Prostate gland (tissue), 2 donors: ENCODE results near the gene USP24. TPM values are rescaled to one million over a fixed set of nuclear protein-coding genes. Genes with fewer than 3 reads are reported as not detected.

ENCODE experiments used
- DNase-seq: peaks from one replicate; pipeline ENCODE4 v3.0.0-alpha.2; 2019; ENCODE audit warnings: low spot score
- H3K27ac ChIP-seq, 2 donors: fragments of 200-600 bp; sonication (generic); 2 replicates each; pipeline ENCODE4 v1.5.1; 2017 to 2019
- H3K27me3 ChIP-seq: fragments of 200-600 bp; sonication (generic); replicated peaks from 2 replicates; pipeline ENCODE4 v1.5.1; 2019; ENCODE audit not compliant: insufficient read depth
- H3K36me3 ChIP-seq, 2 donors: fragments of 200-600 bp; sonication (generic); 1 replicate in 1 of 2; 2 replicates in 1 of 2; pipeline versions ENCODE4 v1.5.1 to v1.8.1; 2017 to 2019
- H3K4me1 ChIP-seq: fragments of 200-600 bp; sonication (generic); replicated peaks from 2 replicates; pipeline ENCODE4 v1.5.1; 2019
- H3K4me3 ChIP-seq, 2 donors: fragments of 200-600 bp; sonication (generic); 2 replicates each; pipeline ENCODE4 v1.5.1; 2017 to 2019
- H3K9me3 ChIP-seq: fragments of 200-600 bp; sonication (generic); 2 replicates; pipeline ENCODE4 v1.5.1; 2017
- POLR2A ChIP-seq: fragments of 450-650 bp; IDR thresholded peaks from one replicate; pipeline ENCODE4 v1.6.1; 2016; ENCODE audit warnings: antibody characterized with exemption, mild to moderate bottlenecking
- POLR2AphosphoS5 ChIP-seq: sonication (generic); formaldehyde crosslinking; IDR thresholded peaks from one replicate; pipeline ENCODE4 v1.6.1; 2017; ENCODE audit warnings: antibody characterized with exemption
- WGBS: methylation state at CpG from one replicate; pipeline ENCODE4 v1.1.5; 2018; 5-methylcytosine and 5-hydroxymethylcytosine counted together
- intact Hi-C: fragments of 100-400 bp; cut with DNase I; formaldehyde crosslinking; loops from one replicate; pipeline ENCODE4 v1.14.2; 2022
- total RNA-seq, 2 donors: library from RNA; depleted of rRNA; stranded (reverse); fragments of >200 nt; gene quantifications; one replicate each; pipeline ENCODE4 v1.1.0, GENCODE V29; 2016
- TF ChIP-seq, protein P1 (sequence below), 4 experiments: fragments of 200-600 bp in 2 of 4; fragments of 450-650 bp in 2 of 4; sonication (generic) in 2 of 4; IDR thresholded peaks; 1 replicate in 3 of 4; 2 replicates in 1 of 4; pipeline ENCODE4 v1.5.1; 2016 to 2019; ENCODE audit warnings: antibody characterized with exemption in 4 of 4, mild to moderate bottlenecking in 2 of 4, moderate library complexity in 2 of 4

USP24 gene
- total RNA-seq, 2 donors from 2014 or later = 29.7 to 44.6 TPM

DNA sequence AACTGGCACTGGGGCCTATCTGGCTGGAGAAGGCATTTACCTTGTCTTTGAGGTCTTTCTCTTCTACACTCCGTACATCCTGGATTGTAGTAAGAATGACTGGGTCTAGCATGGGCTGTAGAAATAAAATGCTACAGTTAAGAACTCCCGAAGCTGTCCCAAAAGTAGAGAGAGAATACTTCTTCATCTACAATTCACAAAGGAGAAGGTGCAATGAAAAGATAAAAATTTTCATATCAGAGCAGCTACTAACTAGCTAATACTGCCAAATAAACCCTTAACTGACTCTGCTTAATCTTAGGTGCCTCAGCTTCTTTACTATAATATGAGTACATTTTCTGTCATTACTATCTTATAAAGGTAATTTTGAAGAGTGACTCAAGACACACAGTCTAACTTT lies 55.6 kb downstream of the USP24 start:
- TF ChIP-seq POLR2AphosphoS5 (no peak), POLR2A (no peak)
- TF ChIP-seq, protein P1, sequence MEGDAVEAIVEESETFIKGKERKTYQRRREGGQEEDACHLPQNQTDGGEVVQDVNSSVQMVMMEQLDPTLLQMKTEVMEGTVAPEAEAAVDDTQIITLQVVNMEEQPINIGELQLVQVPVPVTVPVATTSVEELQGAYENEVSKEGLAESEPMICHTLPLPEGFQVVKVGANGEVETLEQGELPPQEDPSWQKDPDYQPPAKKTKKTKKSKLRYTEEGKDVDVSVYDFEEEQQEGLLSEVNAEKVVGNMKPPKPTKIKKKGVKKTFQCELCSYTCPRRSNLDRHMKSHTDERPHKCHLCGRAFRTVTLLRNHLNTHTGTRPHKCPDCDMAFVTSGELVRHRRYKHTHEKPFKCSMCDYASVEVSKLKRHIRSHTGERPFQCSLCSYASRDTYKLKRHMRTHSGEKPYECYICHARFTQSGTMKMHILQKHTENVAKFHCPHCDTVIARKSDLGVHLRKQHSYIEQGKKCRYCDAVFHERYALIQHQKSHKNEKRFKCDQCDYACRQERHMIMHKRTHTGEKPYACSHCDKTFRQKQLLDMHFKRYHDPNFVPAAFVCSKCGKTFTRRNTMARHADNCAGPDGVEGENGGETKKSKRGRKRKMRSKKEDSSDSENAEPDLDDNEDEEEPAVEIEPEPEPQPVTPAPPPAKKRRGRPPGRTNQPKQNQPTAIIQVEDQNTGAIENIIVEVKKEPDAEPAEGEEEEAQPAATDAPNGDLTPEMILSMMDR (IDR thresholded peaks at IDR 0.05) = no peak
- intact Hi-C loops = no loop called here
- DNase-seq = no peak
- Histone ChIP-seq H3K27me3 (no peaks in the 10 kb centered on the region), H3K27ac (no peak overlapping the region), H3K9me3 (no peaks in the 10 kb centered on the region), H3K4me3 (no peak overlapping the region), H3K36me3 (no peaks in the 10 kb centered on the region), H3K4me1 (no peaks in the 10 kb centered on the region)
- 92% methylated on average over 2 of the region's 2 CpGs for WGBS

DNA sequence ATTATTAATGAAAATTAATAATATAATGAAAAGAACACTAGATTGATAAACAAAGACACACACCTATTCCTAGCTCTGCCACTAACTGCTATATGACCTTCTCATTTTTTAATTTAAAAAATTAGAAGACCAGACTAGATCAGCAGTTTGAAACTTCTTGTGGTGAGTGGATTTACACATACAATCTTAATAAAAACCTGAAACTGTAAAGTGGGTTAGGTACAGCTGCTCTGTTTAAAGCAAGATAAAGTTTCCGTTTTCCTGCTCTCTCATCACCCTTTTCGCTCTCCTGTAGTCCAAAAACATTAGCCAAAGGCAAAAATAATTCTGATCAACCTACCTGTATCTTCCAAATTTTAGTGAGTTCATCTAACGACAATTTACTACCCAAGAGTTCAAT lies 58.6 kb downstream of the USP24 start:
- H3K4me3 ChIP-seq = no peak overlapping the region
- no peaks in the 10 kb centered on the region for H3K9me3 ChIP-seq
- H3K27me3 ChIP-seq = no peaks in the 10 kb centered on the region
- H3K27ac ChIP-seq = no peak overlapping the region
- DNase-seq = no peak
- H3K36me3 ChIP-seq = peaks cover 0 to 5% of the 10 kb centered on the region in 2 donors
- no peaks in the 10 kb centered on the region for H3K4me1 ChIP-seq
- TF ChIP-seq POLR2AphosphoS5 (no peak), POLR2A (no peak)
- TF ChIP-seq, protein P1 (IDR thresholded peaks at IDR 0.05) = no peak
- 98% methylated on average over 3 of the region's 3 CpGs for WGBS
- intact Hi-C loops = no loop called here

DNA sequence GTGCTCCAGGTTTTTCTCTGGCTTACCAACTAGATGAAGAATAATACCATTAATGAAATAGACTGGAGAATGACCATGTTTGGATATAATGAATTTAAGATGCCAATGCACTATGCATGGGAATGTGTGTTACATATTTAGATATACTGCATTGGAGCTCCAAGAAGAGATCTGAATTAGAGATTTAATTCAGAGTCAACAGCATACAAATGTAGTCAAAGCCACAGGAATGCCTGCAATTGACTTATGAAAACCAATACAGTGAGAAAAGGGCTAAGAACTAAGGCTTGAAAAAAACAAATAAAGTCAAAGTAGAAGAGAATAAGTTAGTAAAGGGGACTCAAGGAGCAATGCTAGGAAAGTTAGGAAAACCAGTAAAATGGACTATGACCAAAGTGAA lies 59.1 kb downstream of the USP24 start:
- Histone ChIP-seq H3K36me3 (peaks cover 0 to 5% of the 10 kb centered on the region in 2 donors), H3K27ac (no peak overlapping the region), H3K9me3 (no peaks in the 10 kb centered on the region), H3K27me3 (no peaks in the 10 kb centered on the region), H3K4me1 (no peaks in the 10 kb centered on the region), H3K4me3 (no peak overlapping the region)
- no peak for DNase-seq
- intact Hi-C loops = no loop called here
- TF ChIP-seq POLR2AphosphoS5 (no peak), POLR2A (no peak)
- TF ChIP-seq, protein P1 (IDR thresholded peaks at IDR 0.05) = no peak

DNA sequence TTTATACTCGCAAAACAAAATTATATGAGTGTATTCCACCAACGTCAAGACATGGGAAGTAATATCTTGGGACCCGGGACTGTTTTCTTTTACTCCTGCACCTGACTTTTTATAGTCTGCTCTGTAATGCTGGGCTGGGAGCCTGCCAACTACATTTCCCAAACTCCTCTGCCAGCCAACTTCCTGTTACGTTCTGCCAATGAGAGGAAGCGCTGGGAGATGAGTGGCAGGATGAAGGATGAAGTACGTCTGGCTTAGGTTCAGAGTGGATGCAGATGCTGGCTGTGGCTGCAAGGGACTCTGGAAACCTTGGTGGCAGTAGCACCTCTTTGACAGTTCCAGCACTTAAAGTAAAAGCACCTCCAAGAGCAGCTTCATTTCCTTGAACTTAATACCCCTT lies 59.6 kb downstream of the USP24 start:
- DNase-seq = peak; percentile 28
- Histone ChIP-seq H3K4me3 (no peak overlapping the region), H3K36me3 (peaks cover 0 to 5% of the 10 kb centered on the region in 2 donors), H3K9me3 (no peaks in the 10 kb centered on the region), H3K4me1 (no peaks in the 10 kb centered on the region), H3K27ac (no peak overlapping the region), H3K27me3 (no peaks in the 10 kb centered on the region)
- WGBS = 67% methylated on average over 6 of the region's 6 CpGs
- intact Hi-C loops = no loop called here
- TF ChIP-seq, protein P1 (IDR thresholded peaks at IDR 0.05) = no peak
- TF ChIP-seq POLR2A (no peak), POLR2AphosphoS5 (peak; percentile 30)

DNA sequence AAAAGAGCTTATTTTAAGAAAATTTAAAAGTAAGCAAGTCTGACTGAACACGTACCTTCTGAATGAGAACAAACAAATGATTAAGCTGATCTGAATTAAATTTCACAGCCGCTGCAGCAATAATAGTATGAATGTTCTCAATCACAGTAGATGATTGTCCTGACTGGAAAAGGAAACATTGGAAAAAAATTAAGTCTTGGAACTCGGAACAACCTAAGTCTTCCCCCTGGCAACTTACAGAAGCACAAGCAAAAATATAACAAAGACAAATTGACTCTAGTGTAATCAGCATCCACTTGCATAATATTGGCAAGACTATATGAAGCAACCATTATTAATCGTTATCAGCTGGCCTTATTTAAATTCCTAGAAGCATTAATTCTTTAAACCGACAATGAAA lies 60.5 kb downstream of the USP24 start:
- no peak overlapping the region for H3K4me3 ChIP-seq
- H3K36me3 ChIP-seq = peaks cover 0 to 5% of the 10 kb centered on the region in 2 donors
- H3K27me3 ChIP-seq = no peaks in the 10 kb centered on the region
- no peaks in the 10 kb centered on the region for H3K9me3 ChIP-seq
- H3K4me1 ChIP-seq = no peaks in the 10 kb centered on the region
- WGBS = 93% methylated on average over 5 of the region's 5 CpGs
- intact Hi-C loops = no loop called here
- DNase-seq = no peak
- TF ChIP-seq POLR2A (no peak), POLR2AphosphoS5 (no peak)
- TF ChIP-seq, protein P1 (IDR thresholded peaks at IDR 0.05) = no peak
- no peak overlapping the region for H3K27ac ChIP-seq
